Stimulated activated naive B cell treated with anti-CD40 and anti-IgM and Interleukin-4, amounts not matched to agents 10 μg/mL and 1 μg/mL and 100 μg/mL, for 72 hours (primary cell): ENCODE measurements around the gene NANOS3.
A peak's percentile ranks its signal among the peaks of the same experiment; 100 is the strongest.

Experiments
- ATAC-seq, 2 donors: fragments of 150-1000 bp; cut with Tn5 transposase; replicated peaks; 2 replicates each; pipeline ENCODE4 v1.10.0; 2021; ENCODE audit warnings: moderate library complexity in 1 of 2
- DNase-seq: peaks from one replicate; pipeline ENCODE4 v3.0.0; 2021
- H3K27ac Mint-ChIP-seq: one replicate; pipeline ENCODE4 v1.8.0; 2022; ENCODE audit warnings: mild to moderate bottlenecking, mixed read lengths
- H3K27me3 Mint-ChIP-seq, 2 donors: one replicate each; pipeline ENCODE4 v1.8.0; 2022; ENCODE audit warnings: mixed read lengths in 2 of 2
- H3K36me3 Mint-ChIP-seq, 2 donors: one replicate each; pipeline ENCODE4 v1.8.0; 2022; ENCODE audit warnings: mixed read lengths in 2 of 2, mild to moderate bottlenecking in 1 of 2
- H3K4me1 Mint-ChIP-seq, 2 donors: one replicate each; pipeline ENCODE4 v1.8.0; 2022; ENCODE audit warnings: mixed read lengths in 2 of 2, mild to moderate bottlenecking in 1 of 2
- H3K4me3 Mint-ChIP-seq, 2 donors: one replicate each; pipeline ENCODE4 v1.8.0; 2022; ENCODE audit warnings: mild to moderate bottlenecking in 2 of 2, mixed read lengths in 2 of 2, moderate library complexity in 1 of 2
- H3K9me3 Mint-ChIP-seq, 2 donors: one replicate each; pipeline ENCODE4 v1.8.0; 2022; ENCODE audit warnings: mixed read lengths in 2 of 2, mild to moderate bottlenecking in 1 of 2

Gene NANOS3

DNA sequence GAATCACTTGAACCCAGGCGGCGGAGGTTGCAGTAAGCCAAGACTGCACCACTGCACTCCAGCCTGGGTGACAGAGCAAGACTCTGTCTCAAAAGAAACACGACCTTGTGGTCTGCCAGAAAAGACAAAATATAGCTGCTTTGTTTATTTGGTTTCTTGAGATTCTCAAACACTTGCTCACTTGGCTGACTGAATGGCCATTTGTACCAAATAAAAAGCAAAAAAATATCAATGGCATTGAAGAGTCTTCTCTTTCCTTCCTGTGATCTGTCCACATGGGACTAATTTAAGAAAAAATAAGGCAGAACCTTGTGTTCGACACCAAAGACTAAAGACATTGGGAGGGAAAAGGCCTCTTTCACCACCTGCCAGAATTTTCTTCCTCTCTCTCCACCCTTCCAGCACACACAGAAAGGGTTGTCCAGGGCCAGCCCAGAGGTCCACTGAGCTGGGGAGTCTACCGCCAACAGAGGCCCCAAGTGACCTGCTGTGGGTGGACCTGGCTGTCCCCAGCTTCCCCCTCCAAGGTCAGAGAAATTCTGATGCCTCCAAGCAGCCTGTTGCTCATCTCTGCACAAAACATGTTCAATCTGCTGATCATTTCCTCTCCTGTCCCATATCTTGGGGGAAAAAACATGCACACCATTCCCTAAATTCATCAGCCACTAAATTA is 23.1 kb downstream of the NANOS3 start:
- Mint-ChIP-seq H3K27ac (no peak overlapping the region), H3K9me3 (no peaks in the 10 kb centered on the region), H3K27me3 (no peaks in the 10 kb centered on the region), H3K36me3 (no peaks in the 10 kb centered on the region), H3K4me3 (no peak overlapping the region), H3K4me1 (no peaks in the 10 kb centered on the region)
- ATAC-seq (no peak), DNase-seq (no peak)

- no peak overlapping the region for H3K4me3 Mint-ChIP-seq
- no peak for DNase-seq
- H3K36me3 Mint-ChIP-seq: peaks cover 0 to 3% of the 10 kb centered on the region in 2 donors
- H3K4me1 Mint-ChIP-seq: peaks cover 9 to 16% of the 10 kb centered on the region in 2 donors
- H3K27ac Mint-ChIP-seq: no peak overlapping the region
- peaks cover 0 to 1% of the 10 kb centered on the region in 2 donors for H3K9me3 Mint-ChIP-seq
- no peak for ATAC-seq
- no peaks in the 10 kb centered on the region for H3K27me3 Mint-ChIP-seq
These were observed 26.1 kb downstream of the NANOS3 start for GRCh38 chr19:13902993-13903555.

GRCh38 chr19:13905634-13906520 is 28.9 kb downstream of the NANOS3 start, which contains the start of the genes BRME1 and CC2D1A:
BRME1 (minus strand) TSS chr19:13906117; CDS start chr19:13904892, 1,225 bp downstream.
CC2D1A (plus strand) TSS chr19:13906201; CDS start chr19:13906442, 241 bp downstream.
- peak within 1 kb of the TSS; percentile 90 for H3K27ac Mint-ChIP-seq
- no peaks in the 10 kb centered on the region for H3K27me3 Mint-ChIP-seq
- peaks cover 3 to 13% of the 10 kb centered on the region in 2 donors for H3K36me3 Mint-ChIP-seq
- peaks cover 0 to 1% of the 10 kb centered on the region in 2 donors for H3K9me3 Mint-ChIP-seq
- peaks cover 9 to 16% of the 10 kb centered on the region in 2 donors for H3K4me1 Mint-ChIP-seq
- DNase-seq: peak; percentile 92
- ATAC-seq: peak; percentile 98
- H3K4me3 Mint-ChIP-seq: peak within 1 kb of the TSS; percentile 88 to 93

GRCh38 chr19:13906521-13906904 is 29.6 kb downstream of the NANOS3 start:
- H3K4me3 Mint-ChIP-seq: peak overlapping the region; percentile 87 to 93
- H3K27ac Mint-ChIP-seq: peak overlapping the region; percentile 76
- peaks cover 0 to 1% of the 10 kb centered on the region in 2 donors for H3K9me3 Mint-ChIP-seq
- H3K4me1 Mint-ChIP-seq: peaks cover 9 to 16% of the 10 kb centered on the region in 2 donors
- DNase-seq (no peak), ATAC-seq (peak; percentile 33 to 39)
- H3K36me3 Mint-ChIP-seq: peaks cover 4 to 18% of the 10 kb centered on the region in 2 donors
- H3K27me3 Mint-ChIP-seq: no peaks in the 10 kb centered on the region

GRCh38 chr19:13906910-13907309 is 30.0 kb downstream of the NANOS3 start:
- ATAC-seq: no peak
- Mint-ChIP-seq H3K9me3 (peaks cover 0 to 1% of the 10 kb centered on the region in 2 donors), H3K27me3 (no peaks in the 10 kb centered on the region), H3K36me3 (peaks cover 6 to 19% of the 10 kb centered on the region in 2 donors), H3K4me3 (peak overlapping the region; percentile 87 to 93), H3K4me1 (peaks cover 9 to 16% of the 10 kb centered on the region in 2 donors), H3K27ac (peak overlapping the region; percentile 76)
- DNase-seq: no peak

DNA sequence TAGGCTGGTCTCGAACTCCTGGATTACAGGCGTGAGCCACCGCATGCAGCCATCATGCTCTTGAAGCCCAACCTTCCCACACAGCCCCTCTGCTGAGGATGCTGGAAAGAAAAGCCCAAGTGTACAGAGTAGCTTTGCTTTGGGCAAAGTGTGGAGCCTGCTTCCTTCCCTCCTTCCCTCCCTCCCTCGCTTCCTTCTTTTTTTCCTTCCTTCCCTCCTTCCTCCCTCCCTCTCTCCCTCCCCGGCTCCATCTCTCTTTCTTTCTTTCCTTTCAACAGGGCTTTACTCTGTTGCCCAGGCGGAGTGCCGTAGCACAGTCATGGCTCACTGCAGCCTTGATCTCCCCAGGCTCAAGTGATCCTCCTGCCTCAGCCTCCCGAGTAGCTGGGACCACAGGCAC is 31.7 kb downstream of the NANOS3 start:
- DNase-seq: no peak
- no peak for ATAC-seq
- peaks cover 0 to 1% of the 10 kb centered on the region in 2 donors for H3K9me3 Mint-ChIP-seq
- H3K36me3 Mint-ChIP-seq: peaks cover 9 to 21% of the 10 kb centered on the region in 2 donors
- H3K27ac Mint-ChIP-seq: no peak overlapping the region
- no peaks in the 10 kb centered on the region for H3K27me3 Mint-ChIP-seq
- H3K4me3 Mint-ChIP-seq: no peak overlapping the region
- H3K4me1 Mint-ChIP-seq: peaks cover 9 to 16% of the 10 kb centered on the region in 2 donors

DNA sequence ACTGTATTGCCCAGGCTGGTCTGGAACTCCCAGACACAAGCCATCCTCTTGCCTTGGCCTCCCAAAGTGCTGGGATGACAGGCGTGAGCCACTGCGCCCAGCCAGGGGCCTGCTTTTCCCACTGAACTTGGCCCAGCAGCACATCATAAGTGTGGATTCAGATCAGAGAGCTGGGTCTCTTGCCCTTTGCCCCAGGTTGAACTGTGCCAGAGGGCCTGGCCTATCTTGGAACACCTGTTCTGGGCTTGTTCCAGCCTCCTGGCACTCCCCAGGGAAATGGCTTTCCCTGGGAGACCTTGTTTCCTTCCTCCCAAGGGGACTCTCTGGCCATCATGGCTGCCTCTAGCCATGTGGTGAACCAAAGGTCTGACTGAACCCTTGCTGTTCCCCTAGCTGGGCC is 32.5 kb downstream of the NANOS3 start:
- Mint-ChIP-seq H3K9me3 (peaks cover 0 to 1% of the 10 kb centered on the region in 2 donors), H3K27ac (peak overlapping the region; percentile 57), H3K27me3 (no peaks in the 10 kb centered on the region), H3K4me3 (no peak overlapping the region), H3K36me3 (peaks cover 9 to 21% of the 10 kb centered on the region in 2 donors), H3K4me1 (peaks cover 9 to 16% of the 10 kb centered on the region in 2 donors)
- no peak for DNase-seq
- ATAC-seq: no peak

GRCh38 chr19:13913352-13913751 is 36.4 kb downstream of the NANOS3 start:
- peaks cover 16 to 22% of the 10 kb centered on the region in 2 donors for H3K36me3 Mint-ChIP-seq

DNA sequence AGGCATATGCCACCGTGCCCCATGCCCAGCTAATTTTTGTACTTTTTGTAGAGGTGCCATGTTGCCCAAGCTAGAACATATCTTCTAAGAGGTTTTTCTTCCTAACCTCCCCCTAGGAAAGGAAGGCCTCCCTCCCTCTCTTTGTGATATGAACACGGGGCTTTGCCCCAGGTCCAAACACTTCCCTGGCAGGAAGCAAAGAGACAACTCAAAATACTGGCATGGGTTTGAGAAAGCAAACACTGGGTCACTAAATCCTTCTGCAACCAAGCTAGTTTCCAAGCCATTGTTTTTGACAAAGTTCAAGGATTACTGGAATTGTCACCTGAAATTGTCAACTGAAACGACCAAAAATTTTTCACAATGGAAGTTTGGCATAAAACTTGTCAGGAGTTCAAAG is 37.8 kb downstream of the NANOS3 start:
- Mint-ChIP-seq H3K4me3 (no peak overlapping the region), H3K9me3 (no peaks in the 10 kb centered on the region), H3K27ac (no peak overlapping the region), H3K36me3 (peaks cover 23 to 26% of the 10 kb centered on the region in 2 donors), H3K4me1 (no peaks in the 10 kb centered on the region), H3K27me3 (no peaks in the 10 kb centered on the region)
- DNase-seq (no peak), ATAC-seq (no peak)

More at GRCh38 chr19:13913352-13913751, 36.4 kb downstream of the NANOS3 start:
- ATAC-seq (no peak), DNase-seq (no peak)
- Mint-ChIP-seq H3K9me3 (no peaks in the 10 kb centered on the region), H3K4me3 (no peak overlapping the region), H3K4me1 (no peaks in the 10 kb centered on the region), H3K27me3 (no peaks in the 10 kb centered on the region), H3K27ac (no peak overlapping the region)

GRCh38 chr19:13917888-13918406 is 41.0 kb downstream of the NANOS3 start:
- no peak for DNase-seq
- Mint-ChIP-seq H3K27ac (no peak overlapping the region), H3K27me3 (no peaks in the 10 kb centered on the region), H3K9me3 (peaks cover 0 to 3% of the 10 kb centered on the region in 2 donors), H3K36me3 (peaks cover 38 to 41% of the 10 kb centered on the region in 2 donors), H3K4me1 (no peaks in the 10 kb centered on the region), H3K4me3 (no peak overlapping the region)
- no peak for ATAC-seq

DNA sequence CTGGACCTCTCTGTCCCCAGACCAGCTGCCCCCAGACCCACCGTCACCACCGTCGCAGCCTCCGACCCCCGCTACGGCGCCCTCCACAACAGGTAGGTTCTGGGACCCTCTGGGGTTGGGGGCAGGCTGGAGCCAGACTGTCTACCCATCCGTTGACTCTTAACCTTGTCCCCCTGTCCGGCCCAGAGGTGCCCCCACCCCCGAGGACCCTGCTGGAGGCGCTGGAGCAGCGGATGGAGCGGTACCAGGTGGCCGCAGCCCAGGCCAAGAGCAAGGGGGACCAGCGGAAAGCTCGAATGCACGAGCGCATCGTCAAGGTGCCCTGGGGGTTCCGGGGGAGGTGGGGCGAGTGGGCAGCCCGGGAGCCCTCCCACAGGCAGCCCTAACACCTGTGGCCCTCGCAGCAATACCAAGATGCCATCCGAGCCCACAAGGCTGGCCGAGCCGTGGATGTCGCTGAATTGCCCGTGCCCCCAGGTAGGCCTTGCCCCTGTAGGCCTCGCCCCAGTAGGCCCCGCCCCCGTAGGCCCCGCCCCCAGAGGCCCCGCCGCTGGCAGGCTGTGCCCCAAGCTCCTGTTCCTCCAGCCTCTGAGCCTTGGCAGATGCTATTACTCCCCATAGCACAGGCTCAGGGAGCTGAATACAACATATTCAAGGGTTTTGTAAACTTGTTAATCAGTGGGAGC is 41.9 kb downstream of the NANOS3 start:
- ATAC-seq (no peak), DNase-seq (no peak)
- H3K4me1 Mint-ChIP-seq: no peaks in the 10 kb centered on the region
- no peak overlapping the region for H3K4me3 Mint-ChIP-seq
- no peak overlapping the region for H3K27ac Mint-ChIP-seq
- H3K9me3 Mint-ChIP-seq: peaks cover 0 to 3% of the 10 kb centered on the region in 2 donors
- H3K27me3 Mint-ChIP-seq: no peaks in the 10 kb centered on the region
- peaks cover 44 to 46% of the 10 kb centered on the region in 2 donors for H3K36me3 Mint-ChIP-seq

DNA sequence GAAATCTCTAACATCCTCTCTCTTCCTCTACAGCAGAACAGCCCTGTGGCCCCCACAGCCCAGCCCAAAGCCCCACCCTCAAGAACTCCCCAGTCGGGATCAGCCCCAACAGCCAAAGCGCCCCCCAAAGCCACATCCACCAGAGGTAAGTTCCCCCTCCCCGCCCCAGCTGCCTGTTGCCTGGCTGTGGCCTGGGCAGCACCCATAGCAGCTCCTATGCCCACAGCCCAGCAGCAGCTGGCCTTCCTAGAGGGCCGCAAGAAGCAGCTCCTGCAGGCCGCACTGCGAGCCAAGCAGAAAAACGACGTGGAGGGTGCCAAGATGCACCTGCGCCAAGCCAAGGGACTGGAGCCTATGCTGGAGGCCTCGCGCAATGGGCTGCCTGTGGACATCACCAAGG is 43.6 kb downstream of the NANOS3 start:
- Mint-ChIP-seq H3K27me3 (no peaks in the 10 kb centered on the region), H3K36me3 (peaks cover 56 to 57% of the 10 kb centered on the region in 2 donors), H3K27ac (no peak overlapping the region), H3K4me3 (no peak overlapping the region), H3K4me1 (no peaks in the 10 kb centered on the region), H3K9me3 (peaks cover 0 to 3% of the 10 kb centered on the region in 2 donors)
- DNase-seq: no peak
- ATAC-seq: no peak

DNA sequence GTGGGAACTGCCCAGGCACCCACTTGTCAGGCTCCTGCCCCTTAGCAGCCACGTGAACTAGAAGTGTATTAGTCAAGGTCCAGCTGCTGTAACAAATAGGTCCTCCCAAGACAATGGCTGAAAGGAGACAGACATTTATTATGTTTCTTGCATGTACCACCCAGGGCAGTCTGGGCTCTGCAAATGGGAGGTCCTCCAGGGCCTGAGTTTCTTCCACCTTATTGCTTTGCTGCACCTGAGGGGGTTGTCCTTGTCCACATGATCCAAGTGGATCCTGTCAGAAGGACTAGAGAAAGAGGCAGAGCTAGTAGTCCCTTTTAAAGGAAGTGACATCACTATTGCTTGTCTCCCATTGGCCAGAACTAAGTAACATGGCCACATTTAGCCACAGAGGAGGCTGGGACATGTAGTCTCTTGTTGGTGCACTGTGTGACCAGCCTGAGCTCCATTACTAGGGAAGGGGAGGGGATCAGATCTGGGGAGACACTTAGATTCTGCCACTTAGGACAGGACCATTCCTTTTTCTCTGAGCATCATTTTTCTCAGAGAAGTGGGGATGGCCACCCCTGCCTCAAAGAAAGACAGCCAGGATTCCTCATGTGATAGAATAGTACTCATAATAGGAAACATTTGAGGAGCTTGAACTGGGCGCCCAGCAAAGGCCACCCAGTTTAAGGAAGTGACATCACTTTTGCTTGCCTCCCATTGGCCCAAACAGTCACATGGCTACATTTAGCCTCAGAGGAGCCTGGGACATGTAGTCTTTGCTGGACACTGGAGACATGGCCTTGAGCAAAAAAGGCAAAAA is 44.2 kb downstream of the NANOS3 start:
- DNase-seq: peak; percentile 14
- peaks cover 53 to 58% of the 10 kb centered on the region in 2 donors for H3K36me3 Mint-ChIP-seq
- peaks cover 0 to 3% of the 10 kb centered on the region in 2 donors for H3K9me3 Mint-ChIP-seq
- H3K27me3 Mint-ChIP-seq: no peaks in the 10 kb centered on the region
- no peak overlapping the region for H3K27ac Mint-ChIP-seq
- no peaks in the 10 kb centered on the region for H3K4me1 Mint-ChIP-seq
- H3K4me3 Mint-ChIP-seq: no peak overlapping the region
- peak; percentile 91 to 95 for ATAC-seq
